Activated T-cell treated with anti-CD3 and anti-CD28 coated beads, Interleukin-2, amount 50 U/mL, for 72 hours (primary cell): ENCODE measurements around the gene CNTFR. TPM values are rescaled to one million over a fixed set of nuclear protein-coding genes. Genes with fewer than 3 reads are reported as not detected.

Experiments used
- ATAC-seq, 2 donors: fragments of 150-1000 bp; cut with Tn5 transposase; replicated peaks in 1 of 2; 2 replicates each; pipeline ENCODE4 v1.10.0; 2021; ENCODE audit warnings: moderate library complexity in 2 of 2, mild to moderate bottlenecking in 1 of 2
- DNase-seq, 2 donors: peaks; one replicate each; pipeline ENCODE4 v3.0.0; 2021 to 2022; ENCODE audit warnings: mixed read lengths in 1 of 2
- H3K27ac Mint-ChIP-seq: one replicate; pipeline ENCODE4 v1.8.0; 2022; ENCODE audit warnings: mild to moderate bottlenecking, moderate library complexity, mixed read lengths
- H3K27me3 Mint-ChIP-seq: one replicate; pipeline ENCODE4 v1.8.0; 2022; ENCODE audit warnings: low read depth, mixed read lengths
- H3K36me3 Mint-ChIP-seq, 2 donors: one replicate each; pipeline ENCODE4 v1.8.0; 2022; ENCODE audit warnings: mixed read lengths in 2 of 2, mild to moderate bottlenecking in 1 of 2; ENCODE audit not compliant: insufficient read depth in 2 of 2
- H3K4me1 Mint-ChIP-seq: one replicate; pipeline ENCODE4 v1.8.0; 2022; ENCODE audit warnings: low read depth, mixed read lengths
- H3K4me3 Mint-ChIP-seq, 2 donors: one replicate each; pipeline ENCODE4 v1.8.0; 2022; ENCODE audit warnings: mild to moderate bottlenecking in 2 of 2, mixed read lengths in 2 of 2, moderate library complexity in 2 of 2
- H3K9me3 Mint-ChIP-seq, 2 donors: one replicate each; pipeline ENCODE4 v1.8.0; 2022; ENCODE audit warnings: mixed read lengths in 2 of 2
- total RNA-seq, 2 donors: library from RNA; stranded (reverse); gene quantifications; one replicate each; pipeline ENCODE4 v1.2.3, GENCODE V29; 2022

Gene CNTFR
- total RNA-seq, 2 donors from 2014 or later, result not detected

- H3K27me3 Mint-ChIP-seq, result peaks cover 62% of the 10 kb centered on the region
- H3K36me3 Mint-ChIP-seq, result peaks cover 0 to 2% of the 10 kb centered on the region in 2 donors
- ATAC-seq, result peak; percentile 85 to 88
Observed at GRCh38 chr9:34628656-34629490, 39.3 kb upstream of the CNTFR start, which contains the start of gene ARID3C. TSS of gene ARID3C (minus strand) at chr9:34629066. CDS start at chr9:34628014, 1,052 bp downstream.

GRCh38 chr9:34627716-34628655, 38.5 kb upstream of the CNTFR start:
- ATAC-seq (peak; percentile 2 to 4), DNase-seq (no peak)
- H3K9me3 Mint-ChIP-seq, result no peaks in the 10 kb centered on the region
- H3K27me3 Mint-ChIP-seq, result peaks cover 71% of the 10 kb centered on the region
- peak overlapping the region; percentile 82 to 83 for H3K4me3 Mint-ChIP-seq
- H3K27ac Mint-ChIP-seq, result no peak overlapping the region
- H3K4me1 Mint-ChIP-seq, result peaks cover 33% of the 10 kb centered on the region
- peaks cover 0 to 2% of the 10 kb centered on the region in 2 donors for H3K36me3 Mint-ChIP-seq

More at GRCh38 chr9:34628656-34629490, 39.3 kb upstream of the CNTFR start, which contains the start of gene ARID3C:
- no peaks in the 10 kb centered on the region for H3K9me3 Mint-ChIP-seq
- H3K4me3 Mint-ChIP-seq, result peak within 1 kb of the TSS; percentile 82 to 86
- peaks cover 34% of the 10 kb centered on the region for H3K4me1 Mint-ChIP-seq
- peak; percentile 55 to 59 for DNase-seq
- H3K27ac Mint-ChIP-seq, result no peak within 1 kb of the TSS

GRCh38 chr9:34625186-34625486, 35.6 kb upstream of the CNTFR start:
- no peak overlapping the region for H3K4me3 Mint-ChIP-seq
- ATAC-seq (no peak), DNase-seq (no peak)
- peaks cover 32% of the 10 kb centered on the region for H3K4me1 Mint-ChIP-seq
- no peak overlapping the region for H3K27ac Mint-ChIP-seq
- no peaks in the 10 kb centered on the region for H3K9me3 Mint-ChIP-seq
- H3K36me3 Mint-ChIP-seq, result peaks cover 0 to 5% of the 10 kb centered on the region in 2 donors
- peaks cover 75% of the 10 kb centered on the region for H3K27me3 Mint-ChIP-seq

- Mint-ChIP-seq H3K4me1 (peaks cover 32% of the 10 kb centered on the region), H3K4me3 (no peak overlapping the region), H3K27me3 (peaks cover 70% of the 10 kb centered on the region), H3K36me3 (peaks cover 0 to 5% of the 10 kb centered on the region in 2 donors), H3K9me3 (no peaks in the 10 kb centered on the region), H3K27ac (no peak overlapping the region)
- no peak for DNase-seq
- ATAC-seq, result no peak
Observed at GRCh38 chr9:34624475-34625185, 35.1 kb upstream of the CNTFR start.

- Mint-ChIP-seq H3K4me1 (peaks cover 34% of the 10 kb centered on the region), H3K36me3 (peaks cover 0 to 5% of the 10 kb centered on the region in 2 donors), H3K4me3 (peak overlapping the region; percentile 22 to 60), H3K9me3 (no peaks in the 10 kb centered on the region), H3K27me3 (peaks cover 61% of the 10 kb centered on the region), H3K27ac (no peak overlapping the region)
- ATAC-seq (peak in 1 of 2 donors; percentile 7), DNase-seq (peak; percentile 26 to 35)
Observed at GRCh38 chr9:34623374-34624235, 34.1 kb upstream of the CNTFR start.

GRCh38 chr9:34620061-34620994, 30.8 kb upstream of the CNTFR start, which contains the start of gene DCTN3:
TSS of gene DCTN3 (minus strand) at chr9:34620495. CDS start at chr9:34620464, 31 bp downstream.
- H3K4me3 Mint-ChIP-seq, result peak within 1 kb of the TSS; percentile 92 to 99
- peaks cover 28% of the 10 kb centered on the region for H3K27me3 Mint-ChIP-seq

GRCh38 chr9:34615132-34615531, 25.6 kb upstream of the CNTFR start:
- Mint-ChIP-seq H3K27me3 (no peaks in the 10 kb centered on the region), H3K9me3 (no peaks in the 10 kb centered on the region), H3K27ac (no peak overlapping the region), H3K4me1 (peaks cover 36% of the 10 kb centered on the region), H3K36me3 (peaks cover 0 to 5% of the 10 kb centered on the region in 2 donors), H3K4me3 (no peak overlapping the region)
- DNase-seq, result no peak
- no peak for ATAC-seq

More at GRCh38 chr9:34620061-34620994, 30.8 kb upstream of the CNTFR start, which contains the start of gene DCTN3:
- peak within 1 kb of the TSS; percentile 26 for H3K27ac Mint-ChIP-seq
- peak; percentile 98 to 99 for ATAC-seq
- peaks cover 26% of the 10 kb centered on the region for H3K4me1 Mint-ChIP-seq
- no peaks in the 10 kb centered on the region for H3K9me3 Mint-ChIP-seq
- peaks cover 2 to 3% of the 10 kb centered on the region in 2 donors for H3K36me3 Mint-ChIP-seq
- peak; percentile 90 to 95 for DNase-seq

GRCh38 chr9:34612788-34613390, 23.4 kb upstream of the CNTFR start:
- peak; percentile 81 to 83 for DNase-seq
- ATAC-seq, result peak; percentile 55 to 56
- no peaks in the 10 kb centered on the region for H3K27me3 Mint-ChIP-seq
- H3K4me1 Mint-ChIP-seq, result peaks cover 22% of the 10 kb centered on the region
- peaks cover 0 to 5% of the 10 kb centered on the region in 2 donors for H3K36me3 Mint-ChIP-seq
- H3K9me3 Mint-ChIP-seq, result no peaks in the 10 kb centered on the region
- H3K27ac Mint-ChIP-seq, result peak overlapping the region; percentile 34
- H3K4me3 Mint-ChIP-seq, result peak overlapping the region; percentile 93 to 95

GRCh38 chr9:34611811-34612787, 22.6 kb upstream of the CNTFR start, which contains the start of gene RPP25L:
TSS of gene RPP25L (minus strand) at chr9:34612097. CDS start at chr9:34611296, 801 bp downstream.
- peaks cover 0 to 5% of the 10 kb centered on the region in 2 donors for H3K36me3 Mint-ChIP-seq
- ATAC-seq (peak; percentile 97 to 98), DNase-seq (peak; percentile 89 to 93)
- no peaks in the 10 kb centered on the region for H3K9me3 Mint-ChIP-seq
- H3K27me3 Mint-ChIP-seq, result no peaks in the 10 kb centered on the region
- peaks cover 22% of the 10 kb centered on the region for H3K4me1 Mint-ChIP-seq
- peak within 1 kb of the TSS; percentile 95 for H3K27ac Mint-ChIP-seq
- peak within 1 kb of the TSS; percentile 93 to 95 for H3K4me3 Mint-ChIP-seq
